Measurements from ENCODE around the gene OFD1. TPM values are rescaled to one million over a fixed set of nuclear protein-coding genes. Genes with fewer than 3 reads are reported as not detected.

OFD1 gene
- total RNA-seq, 2 donors from 2014 or later: 18.2 to 19.9 TPM

DNA sequence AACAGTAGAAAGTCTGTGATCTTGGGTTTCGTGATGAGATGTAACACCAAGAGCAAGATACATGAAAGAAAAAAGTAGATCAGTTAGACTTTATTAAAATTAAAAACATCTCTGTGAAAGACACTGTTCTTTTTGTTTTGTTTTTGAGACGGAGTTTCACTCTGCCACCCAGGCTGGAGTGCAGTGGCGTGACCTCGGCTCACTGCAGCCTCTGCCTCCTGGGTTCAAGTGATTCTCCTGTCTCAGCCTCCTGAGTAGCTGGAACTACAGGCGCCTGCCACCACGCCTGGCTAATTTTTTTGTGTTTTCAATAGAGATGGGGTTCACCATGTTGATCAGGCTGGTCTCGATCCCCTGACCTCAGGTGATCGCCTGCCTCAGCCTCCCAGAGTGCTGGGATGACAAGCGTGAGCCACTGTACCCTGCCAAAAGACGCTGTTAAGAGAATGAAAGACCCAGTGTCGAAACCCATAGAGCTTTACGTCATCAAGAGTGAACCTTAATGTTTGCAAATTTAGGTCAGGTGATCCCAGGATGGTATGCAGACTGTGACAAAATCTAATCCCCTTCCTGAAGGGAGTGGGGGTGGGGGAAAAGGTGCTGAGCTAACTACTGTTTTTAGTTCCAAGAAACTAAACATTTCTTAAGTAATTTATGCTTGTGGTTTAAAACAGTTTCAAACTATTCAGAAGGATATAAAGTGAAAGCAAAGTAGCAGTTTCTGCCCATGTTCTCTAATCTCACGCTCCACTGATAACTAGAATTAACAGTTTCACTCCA lies 8.0 kb downstream of the OFD1 start:
- intact Hi-C loops (cut with DNase I): no loop called here
- no peak for DNase-seq (ENCODE audit: low spot score)

- intact Hi-C loops (cut with DNase I): no loop called here
Observed at GRCh38 chrX:13747836-13748235, 13.3 kb downstream of the OFD1 start.

GRCh38 chrX:13748486-13748885 lies 13.9 kb downstream of the OFD1 start:
- intact Hi-C loops (cut with DNase I): no loop called here
- no peak for DNase-seq (ENCODE audit: low spot score)

More at GRCh38 chrX:13747836-13748235, 13.3 kb downstream of the OFD1 start:
- no peak for DNase-seq (ENCODE audit: low spot score)

- intact Hi-C loops (cut with DNase I): no loop called here
Observed at GRCh38 chrX:13750204-13750603, 15.7 kb downstream of the OFD1 start.

DNA sequence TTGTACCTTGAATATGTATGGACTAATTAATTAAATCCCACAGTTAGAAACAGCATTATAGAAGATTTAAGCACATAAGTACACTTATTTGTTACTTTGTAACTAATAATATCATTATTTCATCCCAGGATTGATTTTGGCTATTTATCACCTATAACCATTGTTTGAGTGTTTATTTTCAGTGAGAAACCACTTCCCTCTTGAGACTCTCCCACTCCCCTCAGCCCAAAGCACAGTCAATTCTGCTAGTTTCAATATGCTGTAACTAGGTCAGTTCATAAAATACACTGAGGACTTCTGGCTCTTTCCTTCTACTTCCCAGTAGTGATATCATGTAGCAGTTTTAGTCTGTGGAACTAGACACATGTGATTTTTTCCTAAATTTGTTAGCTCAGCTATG lies 16.3 kb downstream of the OFD1 start:
- intact Hi-C loops (cut with DNase I): no loop called here
- no peak for DNase-seq (ENCODE audit: low spot score)

More at GRCh38 chrX:13750204-13750603, 15.7 kb downstream of the OFD1 start:
- no peak for DNase-seq (ENCODE audit: low spot score)

DNA sequence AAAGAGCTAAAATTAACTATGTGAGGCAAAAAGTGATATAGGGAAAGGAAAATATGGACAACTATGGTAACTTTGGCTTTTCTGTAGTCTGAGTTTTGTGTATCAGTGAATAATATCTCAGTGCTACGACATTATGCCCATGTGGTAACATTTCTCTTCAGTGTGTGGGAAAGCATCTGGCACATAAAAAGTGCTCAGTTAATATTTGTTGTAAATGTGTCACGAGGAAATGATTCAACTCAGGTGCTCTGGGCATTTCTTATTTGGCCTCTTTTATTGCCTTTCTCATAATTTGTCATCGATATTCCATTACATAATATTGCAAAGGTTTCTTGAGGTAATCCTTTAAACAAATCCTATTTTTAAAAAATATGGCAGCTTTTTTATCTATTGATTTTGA lies 17.6 kb downstream of the OFD1 start:
- intact Hi-C loops (cut with DNase I): no loop called here
- DNase-seq (ENCODE audit: low spot score): no peak

DNA sequence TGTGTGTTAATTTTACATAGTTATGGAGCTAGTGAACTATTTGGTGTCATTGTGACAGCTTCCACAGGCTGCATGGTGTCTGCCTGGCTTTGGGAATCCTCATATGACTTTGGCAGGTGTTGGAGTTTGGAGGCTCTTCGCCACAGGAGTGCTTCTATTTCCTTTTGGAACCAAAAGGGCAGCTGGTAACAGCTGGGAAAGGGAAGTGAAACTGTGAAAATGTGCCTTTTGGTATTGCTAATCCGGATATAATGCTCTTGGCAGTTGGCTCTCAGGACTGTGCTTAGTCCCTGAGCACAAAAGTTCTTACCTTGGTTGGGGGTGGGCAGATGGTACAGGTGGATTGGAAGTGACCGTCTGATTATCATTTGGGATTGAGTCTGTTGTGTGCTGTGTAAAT lies 18.1 kb downstream of the OFD1 start:
- intact Hi-C loops (cut with DNase I): no loop called here

DNA sequence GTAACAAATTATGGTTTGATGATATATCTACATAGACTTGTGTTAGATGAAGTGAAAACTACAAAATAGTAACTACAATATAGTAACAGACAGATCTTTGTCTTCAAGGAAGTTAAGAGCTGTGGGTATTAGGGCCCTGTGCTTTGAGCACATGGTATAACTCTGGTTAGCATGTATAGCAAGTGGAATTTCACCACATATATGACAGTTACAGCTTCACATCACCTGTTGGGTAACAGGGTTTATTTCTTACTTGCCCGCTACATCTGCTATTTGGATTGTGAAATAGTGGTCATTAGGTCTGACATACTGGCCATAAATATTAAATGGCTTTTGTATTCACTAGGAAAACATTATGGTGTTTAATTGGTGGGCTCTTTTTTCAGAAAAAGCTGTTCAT lies 20.2 kb downstream of the OFD1 start:
- intact Hi-C loops (cut with DNase I): no loop called here
- DNase-seq (ENCODE audit: low spot score): no peak

More for the DNA sequence above, 18.1 kb downstream of the OFD1 start:
- DNase-seq (ENCODE audit: low spot score): no peak

DNA sequence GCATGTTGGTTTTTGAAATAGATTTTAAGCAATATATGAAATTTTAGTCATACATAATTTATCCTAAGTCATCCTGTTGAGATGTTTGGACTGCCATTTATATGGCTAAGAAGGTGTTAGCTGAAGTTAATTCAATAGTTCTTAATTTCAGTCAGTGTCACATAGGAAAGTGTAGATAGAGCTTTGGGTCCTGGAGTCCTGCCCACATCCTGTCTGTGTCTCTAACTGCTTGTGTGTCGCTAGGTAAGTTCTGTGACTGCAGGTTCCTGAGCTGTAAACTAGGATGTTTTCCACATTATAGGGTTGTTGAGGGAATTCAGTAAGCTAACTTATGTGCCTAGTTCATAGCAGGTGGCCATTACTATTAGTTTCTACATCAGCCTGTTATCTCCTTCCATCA lies 20.7 kb downstream of the OFD1 start:
- intact Hi-C loops (cut with DNase I): no loop called here

DNA sequence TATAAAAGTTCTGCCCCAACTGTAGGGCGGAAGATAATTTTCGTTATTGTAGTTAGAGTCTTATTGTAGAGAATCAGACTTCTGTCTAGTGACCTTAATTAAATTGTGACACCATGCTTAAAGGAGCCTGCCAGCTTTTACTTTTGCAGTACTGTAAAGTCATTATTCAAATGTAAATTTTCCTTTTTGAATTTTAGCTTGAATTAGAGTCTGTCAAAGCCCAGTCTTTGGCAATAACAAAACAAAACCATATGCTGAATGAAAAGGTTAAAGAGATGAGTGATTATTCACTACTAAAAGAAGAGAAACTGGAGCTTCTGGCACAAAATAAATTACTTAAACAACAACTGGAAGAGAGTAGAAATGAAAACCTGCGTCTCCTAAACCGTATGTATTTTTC lies 21.8 kb downstream of the OFD1 start:
- intact Hi-C loops (cut with DNase I): no loop called here
- DNase-seq (ENCODE audit: low spot score): no peak

More for the DNA sequence above, 20.7 kb downstream of the OFD1 start:
- DNase-seq (ENCODE audit: low spot score): no peak

DNA sequence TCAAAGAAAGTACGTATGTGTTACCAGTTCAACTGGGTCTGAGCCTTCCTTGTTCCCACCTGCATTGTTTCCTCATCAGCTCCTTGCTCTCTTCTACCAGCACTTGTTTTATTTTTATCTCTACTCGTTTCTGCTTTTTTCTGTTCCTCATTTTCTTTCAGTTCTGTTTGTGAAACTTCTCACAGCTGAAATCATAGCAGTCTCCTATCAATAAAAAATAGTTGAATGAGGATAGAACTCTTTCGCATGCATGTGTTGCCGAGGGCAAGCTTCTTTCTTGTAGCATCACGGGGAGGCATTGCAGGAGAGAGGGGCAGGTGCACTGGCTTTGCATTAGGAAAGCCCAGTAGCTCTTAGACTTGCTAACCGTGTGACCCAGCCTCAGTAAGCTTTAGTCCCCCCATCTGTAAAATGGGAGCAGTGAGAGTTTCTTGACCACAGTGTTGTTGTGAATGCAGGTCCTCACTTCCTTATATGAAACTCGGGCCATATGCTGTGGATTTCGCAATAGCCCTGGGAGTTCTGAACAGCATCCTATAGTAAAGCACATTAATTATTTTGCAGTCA lies 24.7 kb downstream of the OFD1 start:
- intact Hi-C loops (cut with DNase I): no loop called here
- no peak for DNase-seq (ENCODE audit: low spot score)

- intact Hi-C loops (cut with DNase I): no loop called here
- no peak for DNase-seq (ENCODE audit: low spot score)
Observed at GRCh38 chrX:13760426-13760825, 25.9 kb downstream of the OFD1 start.

- intact Hi-C loops (cut with DNase I): no loop called here
- no peak for DNase-seq (ENCODE audit: low spot score)
Observed at GRCh38 chrX:13761606-13762414, 27.3 kb downstream of the OFD1 start.

GRCh38 chrX:13763489-13763888 lies 28.9 kb downstream of the OFD1 start:
- no peak for DNase-seq (ENCODE audit: low spot score)
- intact Hi-C loops (cut with DNase I): no loop called here

GRCh38 chrX:13764281-13764680 lies 29.7 kb downstream of the OFD1 start:
- DNase-seq (ENCODE audit: low spot score): no peak
- intact Hi-C loops (cut with DNase I): no loop called here

- intact Hi-C loops (cut with DNase I): no loop called here
Observed at GRCh38 chrX:13764765-13765164, 30.2 kb downstream of the OFD1 start.

DNA sequence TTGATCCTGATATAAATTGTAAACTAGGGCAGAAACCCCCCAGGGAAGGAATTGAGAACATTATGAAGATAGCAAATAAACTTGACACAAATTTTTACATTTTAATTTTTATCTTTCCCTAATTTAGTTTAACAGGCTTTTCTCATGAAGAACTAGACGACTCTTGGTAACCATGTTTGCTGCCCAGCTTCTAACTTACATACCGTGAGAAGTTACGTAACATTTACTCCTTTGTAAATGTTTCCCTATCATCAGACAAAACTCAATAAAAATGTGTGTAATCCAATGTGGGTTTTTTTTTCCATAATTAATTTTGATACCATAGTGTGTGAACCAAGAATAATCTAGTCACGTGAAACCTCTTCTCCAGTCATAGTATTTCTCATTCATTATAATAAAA lies 34.4 kb downstream of the OFD1 start:
- no peak for DNase-seq (ENCODE audit: low spot score)
- intact Hi-C loops (cut with DNase I): no loop called here

More at GRCh38 chrX:13764765-13765164, 30.2 kb downstream of the OFD1 start:
- DNase-seq (ENCODE audit: low spot score): no peak

- intact Hi-C loops (cut with DNase I): no loop called here
- DNase-seq (ENCODE audit: low spot score): no peak
Observed at GRCh38 chrX:13770013-13770535, 35.5 kb downstream of the OFD1 start.

DNA sequence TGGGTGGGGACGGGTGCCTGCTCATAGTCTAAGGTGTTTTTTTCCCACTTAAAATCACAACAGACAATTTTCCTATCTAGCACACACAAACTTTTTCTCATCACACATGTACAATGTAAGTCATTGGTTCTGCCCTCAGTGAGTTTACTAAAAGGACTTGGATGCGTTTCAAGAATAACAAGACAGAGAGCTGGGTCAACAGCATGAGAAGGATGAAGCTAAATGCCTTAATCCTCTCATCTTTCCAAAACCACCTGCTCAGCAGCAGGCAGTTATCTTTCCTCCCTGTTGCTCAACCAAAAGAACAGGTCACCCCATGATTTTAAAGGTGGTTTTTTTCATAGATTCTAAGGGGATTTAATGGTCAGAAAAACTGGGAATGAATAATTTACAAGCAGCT lies 40.1 kb downstream of the OFD1 start:
- no peak for DNase-seq (ENCODE audit: low spot score)
- intact Hi-C loops (cut with DNase I): no loop called here

DNA sequence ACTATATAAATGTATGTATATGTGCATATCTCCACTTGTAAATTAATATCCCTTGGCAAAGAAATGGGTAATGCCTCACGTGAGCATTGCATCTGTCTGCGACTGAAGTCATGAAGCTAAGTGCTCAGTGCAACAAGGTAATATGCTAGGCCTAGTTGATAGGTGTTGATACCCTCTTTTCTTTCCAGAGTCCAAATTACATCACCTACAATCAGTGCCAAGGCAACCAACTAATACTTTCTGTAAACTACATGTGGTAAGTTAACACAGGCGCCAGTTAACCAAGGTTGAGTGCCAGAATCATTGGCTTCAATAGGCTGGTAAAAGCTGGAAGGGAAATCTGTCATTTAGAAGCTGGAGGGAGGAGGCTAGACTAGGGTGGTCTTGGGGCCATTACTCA lies 41.3 kb downstream of the OFD1 start:
- intact Hi-C loops (cut with DNase I): no loop called here
- no peak for DNase-seq (ENCODE audit: low spot score)

Data from posterior vena cava (tissue), 2 donors.